HG02870 (cell line): ENCODE results near the gene SND1.
A peak's percentile ranks its signal among the peaks of the same experiment; 100 is the strongest.
"Not testable (repeated sequence)": the region's sequence is repeated elsewhere in the genome, so short reads cannot be mapped to it uniquely, and the experiment has no call there.

Experiments
- ATAC-seq: cut with Tn5 transposase; IDR thresholded peaks from one replicate; pipeline ENCODE4 v1.9.1; 2021; ENCODE audit warnings: mild to moderate bottlenecking, moderate library complexity; ENCODE audit not compliant: unreplicated experiment

The SND1 gene

DNA sequence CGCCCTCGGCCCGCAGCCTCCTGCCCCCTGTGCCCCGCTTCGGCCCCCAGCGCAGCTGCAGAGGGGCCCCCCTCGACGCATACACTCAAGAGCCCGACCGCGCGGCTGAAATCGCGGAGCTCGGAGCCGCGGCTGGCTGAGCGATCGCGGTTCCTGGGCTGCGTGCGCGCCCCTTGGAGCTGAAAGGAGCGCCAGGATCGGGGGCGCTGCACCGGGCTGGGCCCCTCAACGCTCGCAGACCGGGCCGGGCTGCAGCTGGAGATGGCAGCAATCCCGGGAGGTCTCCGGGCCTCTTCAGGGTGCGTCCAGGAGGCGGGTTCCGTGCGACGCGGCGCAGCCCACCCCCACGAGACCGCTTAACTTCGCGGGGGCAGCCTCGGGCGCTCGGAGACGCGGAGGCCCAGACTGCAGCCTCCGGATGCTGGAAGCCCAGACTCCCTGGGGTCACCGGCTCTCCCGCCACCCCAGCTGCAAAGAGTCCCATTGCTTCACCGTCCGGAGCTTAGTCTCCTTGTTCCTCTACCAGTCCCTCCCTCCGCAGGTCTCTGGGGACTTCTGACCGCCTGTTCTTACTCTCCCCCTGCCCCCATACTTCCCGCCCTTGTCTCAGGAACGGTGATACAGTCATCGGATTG is 452.2 kb downstream of the SND1 start:
- no peak for ATAC-seq

DNA sequence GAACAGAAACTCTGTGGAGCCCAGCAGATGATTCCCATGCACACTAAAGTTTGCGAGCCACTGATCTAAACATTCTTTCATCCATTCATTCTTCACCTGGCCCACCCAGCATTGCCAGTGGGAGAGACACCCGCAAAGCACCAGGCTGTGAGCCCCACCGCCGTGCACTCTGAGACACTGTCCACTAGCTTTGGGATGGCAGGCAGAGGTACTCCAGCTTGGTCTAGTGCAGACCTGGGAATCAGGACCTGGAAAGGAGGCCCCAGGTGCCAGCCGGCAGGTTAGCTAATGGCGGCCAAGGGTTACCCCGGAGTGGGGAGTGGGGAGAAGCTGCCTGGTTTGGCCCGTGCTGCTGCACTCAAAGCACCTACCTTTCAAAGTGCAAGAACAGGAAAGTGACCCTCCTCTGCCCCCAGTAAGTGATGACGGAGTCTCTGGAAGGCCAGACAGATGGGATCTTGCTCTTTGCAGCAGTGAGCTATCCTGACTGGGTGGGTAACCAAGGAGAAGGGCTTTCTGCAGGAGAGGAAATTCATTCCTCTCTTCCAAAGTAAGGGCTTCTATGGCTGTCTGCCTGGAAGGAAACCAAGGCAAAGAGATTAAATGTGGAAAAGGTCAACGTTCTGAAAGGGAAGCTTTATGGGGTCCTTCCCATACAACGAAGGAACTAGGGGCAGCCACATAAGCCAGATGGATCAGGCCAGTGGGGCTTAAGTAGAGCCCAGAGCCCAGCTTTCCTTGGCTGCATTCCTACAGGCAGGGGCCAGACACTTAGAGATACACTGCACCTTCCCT is 453.4 kb downstream of the SND1 start:
- no peak for ATAC-seq

DNA sequence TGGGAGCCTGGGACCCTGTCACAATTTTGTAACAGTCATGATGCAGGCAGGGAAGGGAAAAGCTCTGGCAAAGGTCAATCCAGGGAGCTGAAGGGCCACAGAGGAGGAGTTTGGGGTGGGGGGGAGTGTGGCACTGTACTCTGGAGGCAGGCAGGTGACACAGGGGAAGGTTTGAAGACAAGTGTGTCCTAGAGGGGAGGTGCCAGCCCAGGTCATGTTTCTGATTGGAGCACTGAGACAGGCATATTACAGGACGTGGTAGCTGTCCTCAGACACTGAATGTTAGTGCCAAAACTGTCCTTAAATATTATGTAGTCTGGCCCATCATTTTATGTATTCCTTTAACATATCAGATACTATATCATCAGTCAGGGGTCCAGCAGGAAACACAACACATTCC is 454.8 kb downstream of the SND1 start:
- no peak for ATAC-seq

DNA sequence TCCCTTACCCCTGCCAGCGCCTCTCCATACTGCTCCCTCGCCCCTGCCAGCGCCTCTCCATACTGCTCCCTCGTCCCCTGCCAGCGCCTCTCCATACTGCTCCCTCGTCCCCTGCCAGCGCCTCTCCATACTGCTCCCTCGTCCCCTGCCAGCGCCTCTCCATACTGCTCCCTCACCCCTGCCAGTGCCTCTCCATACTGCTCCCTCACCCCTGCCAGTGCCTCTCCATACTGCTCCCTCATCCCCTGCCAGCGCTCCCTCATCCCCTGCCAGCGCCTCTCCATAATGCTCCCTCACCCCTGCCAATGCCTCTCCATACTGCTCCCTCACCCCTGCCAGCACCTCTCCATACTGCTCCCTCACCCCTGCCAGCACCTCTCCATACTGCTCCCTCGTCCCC is 455.5 kb downstream of the SND1 start:
- ATAC-seq: not testable (repeated sequence)

DNA sequence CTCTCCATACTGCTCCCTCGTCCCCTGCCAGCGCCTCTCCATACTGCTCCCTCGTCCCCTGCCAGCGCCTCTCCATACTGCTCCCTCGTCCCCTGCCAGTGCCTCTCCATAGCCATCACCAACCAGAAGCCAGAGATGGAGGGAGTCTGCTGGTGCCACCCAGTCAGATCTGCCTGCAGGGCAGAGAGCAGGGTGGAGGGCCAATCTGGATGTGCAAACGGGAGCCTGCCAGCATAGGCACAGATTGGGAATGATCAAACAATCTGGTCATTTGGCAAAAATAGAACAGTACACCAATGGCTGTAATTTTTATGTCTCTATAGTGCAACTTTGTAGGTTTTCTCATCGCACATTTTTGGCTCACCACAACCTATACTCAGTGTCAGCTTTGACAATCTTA is 456.1 kb downstream of the SND1 start:
- ATAC-seq: no peak

DNA sequence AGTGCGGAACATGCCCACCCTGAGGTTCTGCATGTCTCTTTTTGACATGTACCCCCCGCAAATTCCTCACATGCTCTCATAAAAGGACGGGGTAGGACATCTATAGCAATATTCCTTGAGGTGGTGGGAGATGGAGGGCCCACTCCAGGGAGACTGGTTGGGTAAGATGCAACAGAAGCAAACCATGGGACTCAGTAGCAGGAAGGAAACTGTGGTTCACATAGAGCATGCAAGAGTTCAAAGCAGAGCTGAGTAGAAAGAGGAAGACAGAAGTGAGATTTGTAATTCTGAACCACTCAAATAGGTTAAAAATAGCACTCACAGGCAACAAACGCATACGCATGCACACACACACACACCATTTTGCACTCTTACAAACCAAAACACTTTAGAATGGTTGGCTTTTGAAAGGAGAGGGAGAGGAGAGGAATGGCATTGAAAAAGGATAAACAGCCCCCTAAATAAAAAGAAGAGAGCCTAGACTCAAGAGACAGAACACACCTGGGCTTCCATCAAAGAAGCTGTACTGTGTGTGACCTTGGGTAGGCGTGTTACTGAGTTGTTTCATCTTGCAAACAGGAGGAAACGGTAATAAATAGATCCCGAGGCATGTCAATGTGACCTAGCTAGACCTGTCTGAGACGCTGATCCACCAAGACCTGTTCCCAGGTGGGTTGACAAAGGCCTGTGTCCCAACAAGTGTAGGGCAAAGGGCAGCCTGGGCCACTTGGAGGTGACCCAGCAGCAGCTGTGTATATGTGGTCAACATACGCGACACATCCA is 456.8 kb downstream of the SND1 start:
- ATAC-seq: peak; percentile 91

DNA sequence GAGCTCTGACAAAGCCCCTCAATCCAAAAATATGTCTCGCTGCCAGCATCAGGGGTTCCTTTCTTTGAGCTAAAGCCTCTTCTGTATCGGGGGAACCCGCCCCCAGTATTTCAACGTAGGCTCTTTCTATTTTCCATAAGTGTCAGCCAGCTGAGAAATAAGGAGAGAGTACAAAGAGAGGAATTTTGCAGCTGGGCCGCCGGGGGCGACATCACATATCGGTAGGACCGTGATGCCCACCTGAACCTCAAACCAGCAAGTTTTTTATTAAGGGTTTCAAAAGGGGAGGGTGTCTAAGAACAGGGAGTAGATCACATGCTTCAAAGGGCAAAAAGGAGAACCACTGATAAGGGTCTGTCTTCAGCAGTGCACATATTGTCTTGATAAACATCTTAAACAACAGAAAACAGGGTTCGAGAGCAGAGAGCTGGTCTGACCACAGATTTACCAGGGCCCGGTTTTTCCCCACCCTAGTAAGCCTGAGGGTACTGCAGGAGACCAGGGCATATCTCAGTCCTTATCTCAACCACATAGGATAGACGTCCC is 457.5 kb downstream of the SND1 start:
- not testable (repeated sequence) for ATAC-seq

DNA sequence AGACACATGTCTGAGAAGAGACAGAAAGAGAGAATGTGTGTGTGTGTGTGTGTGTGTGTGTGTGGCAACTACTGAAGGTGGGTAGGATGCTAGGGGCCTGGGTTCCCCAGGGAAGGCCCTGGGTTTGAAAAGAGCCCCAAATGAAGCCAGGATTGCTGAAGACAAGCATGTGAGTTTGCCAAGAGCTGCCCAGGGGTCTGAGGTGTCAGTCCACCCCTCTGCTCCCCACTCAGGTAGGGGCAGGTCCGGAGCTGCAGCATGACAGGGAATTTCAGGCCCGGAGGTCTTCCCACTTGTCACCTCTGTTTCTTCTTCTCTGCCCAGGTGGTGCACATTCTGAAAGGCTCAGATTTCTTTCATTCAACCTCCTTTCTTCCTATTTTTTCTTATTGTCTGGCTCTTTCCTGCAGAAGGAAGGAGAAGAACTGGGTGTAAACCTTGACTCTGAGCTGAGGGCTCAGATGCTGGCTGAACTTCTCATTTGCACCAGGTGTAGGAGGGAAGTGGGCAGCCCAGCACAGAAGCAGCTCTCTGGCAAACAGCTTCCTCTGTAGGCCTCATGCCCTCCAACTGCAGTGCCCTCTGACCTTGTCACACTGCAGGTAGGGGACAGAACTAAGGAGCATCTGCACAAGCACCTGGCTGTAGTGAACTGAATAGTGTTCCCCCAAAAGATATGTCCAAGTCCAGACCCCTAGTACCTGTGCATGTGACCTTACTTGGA is 458.8 kb downstream of the SND1 start:
- no peak for ATAC-seq

DNA sequence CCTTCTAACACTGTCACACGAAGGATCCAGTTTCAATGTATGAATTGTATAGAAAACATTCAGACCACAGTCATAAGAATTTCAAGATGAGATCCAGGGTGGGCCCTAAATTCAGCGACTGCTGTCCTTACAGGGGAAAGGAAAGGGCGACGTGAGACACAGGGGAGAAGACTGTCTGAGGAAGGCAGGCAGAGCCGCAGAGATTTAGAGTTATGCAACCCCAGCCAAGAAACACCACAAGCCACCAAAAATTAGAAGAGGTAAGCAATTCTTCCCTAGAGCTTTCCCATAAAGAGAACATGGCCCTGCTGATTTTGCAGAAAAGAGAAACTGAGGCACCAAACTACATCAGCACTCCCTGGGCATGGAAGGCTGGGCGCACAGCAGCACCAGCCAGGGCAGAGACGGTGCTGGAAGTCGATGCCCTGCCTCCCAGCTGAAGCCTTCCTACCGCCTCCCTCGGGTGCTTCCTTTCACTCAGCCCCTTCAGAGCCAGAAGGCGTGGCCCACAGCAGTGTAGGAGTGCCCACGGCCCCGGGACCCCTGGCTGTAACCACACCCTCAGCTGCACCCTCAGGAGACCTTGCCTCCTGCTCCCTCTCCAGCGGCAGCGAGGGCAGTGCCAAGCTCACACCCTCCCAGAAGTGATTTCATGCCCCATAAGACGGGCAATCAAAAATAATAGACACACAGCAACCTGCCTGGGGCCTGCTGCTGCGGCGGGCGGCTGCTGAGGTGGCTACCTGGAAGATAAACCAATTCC is 460.2 kb downstream of the SND1 start:
- no peak for ATAC-seq

DNA sequence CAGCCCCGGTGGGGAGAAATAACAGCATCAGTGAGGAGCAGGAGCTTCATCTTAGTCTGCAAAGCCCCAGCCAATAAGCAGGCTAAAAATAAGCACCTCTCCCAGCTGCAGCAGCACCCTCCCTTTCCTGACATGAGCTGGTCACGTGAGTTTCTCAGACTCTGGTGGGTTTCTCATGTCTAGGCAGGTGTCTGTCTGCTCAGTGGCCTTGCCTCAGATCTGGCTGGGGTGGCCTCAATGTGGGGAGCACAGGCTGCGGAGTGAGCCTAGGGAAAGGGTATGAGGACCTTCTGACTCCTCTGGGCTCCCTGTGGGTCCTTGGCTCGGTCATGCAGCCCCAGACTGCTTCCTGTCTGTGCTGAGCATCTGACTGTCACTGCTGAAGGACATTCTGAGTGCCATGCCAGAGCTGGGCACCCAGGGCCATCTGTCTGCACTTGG is 460.8 kb downstream of the SND1 start:
- ATAC-seq: no peak

DNA sequence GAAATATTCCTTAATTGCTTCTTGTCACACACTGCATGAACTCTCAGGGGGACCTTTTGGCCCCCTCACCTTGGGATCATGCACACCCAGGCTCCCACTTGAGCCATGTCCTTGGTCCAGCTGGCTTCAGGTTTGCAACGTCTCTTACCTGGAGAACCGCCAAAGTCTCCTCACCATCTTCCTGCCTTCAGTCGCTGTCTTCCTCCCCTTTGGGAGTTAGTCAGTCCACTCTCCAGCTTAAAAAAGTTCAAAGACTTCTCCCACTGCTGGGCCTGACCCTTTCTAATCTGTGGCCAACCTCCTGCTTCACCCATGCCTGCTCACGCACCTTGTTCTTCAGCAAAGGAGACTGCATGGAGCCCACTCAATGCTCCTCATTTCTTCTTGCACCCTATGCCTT is 461.8 kb downstream of the SND1 start:
- no peak for ATAC-seq

DNA sequence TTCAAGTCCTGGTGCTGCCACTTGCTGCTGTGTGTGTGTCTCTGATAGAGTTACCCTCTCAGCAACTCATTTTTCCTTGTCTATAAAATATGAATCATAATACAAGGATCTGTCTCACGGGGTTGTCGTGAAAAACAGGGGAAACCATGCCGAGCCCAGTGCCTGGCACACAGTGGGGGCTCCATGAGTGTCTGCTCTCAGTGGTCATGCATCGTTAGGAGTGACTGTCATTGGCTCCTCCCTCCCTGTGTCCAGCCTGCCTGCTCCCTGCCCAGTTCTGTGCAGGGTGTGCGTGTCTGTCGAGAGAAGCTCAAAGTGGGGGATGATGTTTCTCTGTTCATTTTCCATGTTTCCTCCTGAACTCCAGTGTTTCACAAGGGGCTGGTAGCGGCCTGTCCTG is 462.8 kb downstream of the SND1 start:
- no peak for ATAC-seq

DNA sequence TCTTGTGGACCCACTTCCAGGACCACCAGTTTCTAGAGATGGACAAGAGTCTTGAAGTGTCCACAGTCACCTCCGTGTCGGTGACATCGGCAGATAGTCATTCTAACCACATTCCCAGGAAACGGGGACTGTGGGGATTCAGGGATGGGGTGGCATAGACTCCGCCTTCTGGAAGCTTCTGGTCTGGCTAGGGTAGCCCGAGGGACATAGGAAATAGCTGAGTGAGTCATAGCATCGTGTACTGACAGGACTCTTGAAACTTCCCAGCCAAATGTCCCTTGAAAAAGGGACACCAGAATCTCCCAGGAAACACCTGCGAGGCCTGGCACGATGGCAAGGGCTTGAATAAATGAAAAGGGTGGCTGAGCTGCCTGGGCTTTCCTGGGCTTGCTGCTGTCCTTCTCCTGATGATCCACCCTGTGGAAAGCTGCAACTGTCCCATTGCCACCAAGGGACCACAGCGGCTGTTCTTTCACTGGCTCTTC is 463.4 kb downstream of the SND1 start:
- ATAC-seq: no peak

DNA sequence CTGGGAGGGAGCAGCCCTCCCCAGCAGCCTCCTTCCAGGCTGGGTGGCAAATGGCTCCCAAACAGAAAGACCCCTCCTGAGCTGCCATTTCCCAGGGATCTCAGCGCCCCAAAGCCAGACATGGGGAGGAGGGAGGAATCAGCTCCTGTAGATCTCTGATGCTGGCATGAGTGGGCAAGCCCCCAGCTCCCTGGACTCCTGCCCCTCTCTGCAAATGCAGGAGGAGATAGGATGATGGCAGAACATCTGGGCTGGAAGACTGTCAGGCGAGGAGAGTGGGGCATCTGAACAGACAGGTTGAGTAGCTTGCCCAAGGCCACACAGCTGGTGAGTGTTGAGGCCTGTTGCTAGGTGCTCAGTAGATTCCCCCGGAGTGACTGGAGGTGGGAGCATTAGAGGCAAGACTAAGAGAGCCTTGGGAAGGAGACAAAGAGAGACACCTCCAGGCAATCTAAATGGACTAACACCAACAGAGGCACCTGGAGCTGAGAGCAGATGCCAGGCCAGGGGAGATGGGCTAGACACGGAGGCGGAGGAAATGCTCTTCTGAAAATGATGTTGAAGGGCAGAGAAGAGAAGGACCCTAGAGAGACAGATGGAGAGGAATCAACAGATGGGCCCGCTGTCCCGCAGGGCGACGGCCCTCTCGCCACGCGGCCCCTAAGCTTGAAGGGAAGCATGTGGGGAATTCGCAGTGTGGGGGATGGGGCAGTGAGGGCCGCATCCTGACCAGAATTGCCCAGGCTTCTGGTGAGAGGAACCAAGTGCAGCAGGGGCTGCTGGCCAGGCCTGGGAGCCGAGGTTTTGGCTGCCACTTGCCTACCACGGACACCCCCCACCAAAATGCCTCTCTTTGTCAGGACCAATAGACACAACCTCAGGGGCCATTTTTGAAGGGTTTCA is 464.1 kb downstream of the SND1 start:
- ATAC-seq: no peak

DNA sequence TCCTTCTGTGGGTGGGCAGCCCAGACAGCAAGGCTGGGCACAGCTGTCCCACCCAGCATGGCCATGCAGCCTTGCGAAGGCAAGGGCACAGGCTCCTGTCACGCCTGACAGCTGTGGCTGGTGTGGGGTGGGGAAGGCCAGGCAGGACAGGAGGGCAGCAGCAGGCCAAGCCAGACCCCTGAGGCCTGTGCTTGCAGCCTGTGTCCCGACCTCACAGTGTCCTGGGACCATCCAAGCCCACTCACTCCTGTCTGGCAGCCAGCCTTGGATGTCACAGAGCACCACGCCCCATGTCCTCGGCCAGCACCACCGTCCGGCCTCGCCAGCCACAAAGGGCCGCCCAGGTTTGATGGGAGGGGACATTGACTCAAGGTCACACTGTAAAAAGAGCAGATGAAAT is 464.7 kb downstream of the SND1 start:
- no peak for ATAC-seq

DNA sequence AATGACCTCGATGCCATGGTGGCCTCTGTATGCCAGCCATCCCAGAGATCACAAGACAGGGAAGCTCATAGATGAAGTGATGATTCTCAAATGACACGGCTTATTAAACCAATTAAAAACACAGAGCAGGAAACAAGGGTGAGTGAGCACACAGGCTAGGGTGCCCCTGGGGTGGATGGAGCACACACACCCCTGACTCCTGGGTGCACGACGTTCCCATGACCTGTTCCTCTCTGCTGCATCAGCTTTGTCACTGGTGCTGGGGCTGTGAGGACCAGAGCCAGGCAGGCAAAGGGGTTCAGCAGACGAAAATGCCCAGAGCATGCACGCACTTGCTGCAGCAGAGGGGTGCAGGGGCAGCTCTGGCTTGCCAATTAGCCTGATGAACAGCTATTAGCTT is 465.7 kb downstream of the SND1 start:
- no peak for ATAC-seq

DNA sequence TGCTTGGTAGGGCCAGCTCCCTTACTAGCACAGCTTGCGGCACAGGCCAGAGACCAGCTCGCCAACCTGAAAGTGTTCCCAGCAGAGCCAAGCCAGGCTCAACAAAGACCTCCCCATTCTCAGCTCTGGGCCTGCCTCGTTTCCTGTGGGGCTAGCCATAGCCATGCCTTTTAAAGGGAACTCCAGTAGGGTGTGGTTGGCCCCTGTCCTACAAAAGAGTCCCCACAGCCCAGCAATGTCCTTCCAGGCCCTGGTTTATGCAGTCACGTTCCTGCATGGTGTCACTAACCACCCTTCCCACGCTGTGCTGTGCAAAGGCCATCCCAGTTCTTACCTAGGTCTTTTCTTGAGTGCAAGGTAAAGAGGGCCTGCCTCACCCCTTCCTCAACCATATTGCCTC is 467.0 kb downstream of the SND1 start:
- ATAC-seq: no peak

DNA sequence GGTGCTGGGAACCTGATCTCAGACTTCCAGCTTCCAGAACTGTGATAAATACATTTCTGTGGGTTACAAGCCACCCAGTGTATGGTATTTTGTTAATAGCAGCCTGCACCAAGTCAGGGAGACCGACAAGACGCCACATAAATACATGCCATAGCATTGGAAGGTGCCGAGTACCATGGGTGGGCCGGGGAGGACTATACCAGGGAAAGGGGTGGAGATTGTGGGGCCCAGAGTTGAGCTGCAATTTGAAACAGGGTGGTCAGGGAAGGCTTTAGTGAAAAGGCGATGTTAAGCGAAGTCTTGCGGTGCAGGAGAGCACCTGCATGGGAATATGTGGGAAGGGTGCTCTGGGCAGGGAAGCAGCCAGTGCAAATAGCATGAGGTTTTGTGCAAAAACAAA is 468.1 kb downstream of the SND1 start:
- ATAC-seq: no peak

DNA sequence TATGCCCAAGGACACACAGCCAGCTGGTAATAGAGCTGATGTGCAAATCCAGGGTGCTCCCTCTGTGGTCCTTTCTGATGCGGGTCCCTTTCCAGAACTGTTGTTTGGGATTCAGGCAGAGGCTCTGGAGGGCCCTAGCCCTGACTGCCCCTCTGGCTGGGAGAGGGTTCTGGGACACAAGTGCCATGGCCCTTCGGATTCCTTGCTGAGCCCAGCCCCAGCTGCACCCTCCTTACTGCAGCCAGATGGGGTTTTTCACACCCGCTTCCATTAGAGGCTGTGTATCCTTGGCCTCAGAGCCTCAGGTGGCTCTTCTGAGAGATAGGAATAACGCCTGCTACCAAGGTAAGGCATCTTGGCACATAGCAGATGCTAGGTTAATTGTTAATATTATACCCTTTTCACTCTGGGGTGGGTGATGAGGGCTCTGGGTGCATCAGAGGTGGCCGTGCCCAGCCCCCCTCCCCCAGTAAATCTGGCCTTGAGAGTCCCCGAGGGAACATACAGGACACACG is 469.0 kb downstream of the SND1 start:
- ATAC-seq: no peak
